Measurements from ENCODE around the gene SMOC2. TPM values are rescaled to one million over a fixed set of nuclear protein-coding genes. Genes with fewer than 3 reads are reported as not detected.

Gene SMOC2
- polyA plus RNA-seq, 1 donor from 2014 or later = 0.50 TPM

DNA sequence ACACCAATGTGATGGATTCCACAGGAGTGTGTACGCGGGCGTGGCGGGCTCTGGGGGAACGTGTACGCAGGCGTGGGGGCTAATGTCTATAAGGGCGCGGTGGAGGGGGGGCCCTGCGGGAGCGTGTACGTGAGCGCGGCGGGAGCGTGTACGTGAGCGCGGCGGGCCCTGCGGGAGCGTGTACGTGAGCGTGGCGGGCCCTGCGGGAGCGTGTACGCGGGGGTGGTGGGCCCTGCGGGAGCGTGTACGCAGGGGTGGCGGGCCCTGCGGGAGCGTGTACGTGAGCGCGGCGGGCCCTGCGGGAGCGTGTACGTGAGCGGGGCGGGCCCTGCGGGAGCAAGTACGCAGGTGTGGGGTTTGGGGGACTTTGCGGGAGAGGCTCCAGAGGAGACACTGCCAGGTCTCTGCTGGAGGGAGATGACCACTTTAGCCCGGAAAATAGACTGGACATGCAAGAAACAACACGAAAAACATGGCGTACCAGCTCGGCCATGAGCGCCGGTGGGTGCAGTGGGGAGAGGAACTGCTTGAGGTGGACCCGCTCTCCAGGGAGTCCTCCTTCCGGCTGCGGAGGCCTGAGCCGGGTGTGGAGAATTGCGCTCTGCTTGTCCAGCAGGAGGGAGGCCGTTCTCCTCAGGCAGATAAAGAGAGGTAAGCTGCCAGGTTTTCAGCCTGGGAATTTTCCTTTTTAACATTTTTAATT, 27.8 kb upstream of the SMOC2 start:
- no peaks in the 10 kb centered on the region for H3K9me2 ChIP-seq (ENCODE audit: insufficient read depth, low read length)
- H3K9ac ChIP-seq (ENCODE audit: low read length) = no peak overlapping the region
- TF ChIP-seq TAF1 (IDR thresholded peaks at IDR 0.05; ENCODE audit: low read depth) (no peak), SMC3 (conservative IDR thresholded peaks at IDR 0.05; ENCODE audit: poor library complexity) (no peak), EZH2 (IDR thresholded peaks at IDR 0.05; ENCODE audit: borderline replicate concordance, insufficient read depth, low read length, poor library complexity, severe bottlenecking) (no peak), POLR2AphosphoS5 (IDR thresholded peaks at IDR 0.05) (no peak), MXI1 (conservative IDR thresholded peaks at IDR 0.05; ENCODE audit: poor library complexity, severe bottlenecking) (no peak), EP300 (conservative IDR thresholded peaks at IDR 0.05; ENCODE audit: poor library complexity, severe bottlenecking) (no peak), RAD21 (conservative IDR thresholded peaks at IDR 0.05) (no peak)
- TF ChIP-seq, protein P1, sequence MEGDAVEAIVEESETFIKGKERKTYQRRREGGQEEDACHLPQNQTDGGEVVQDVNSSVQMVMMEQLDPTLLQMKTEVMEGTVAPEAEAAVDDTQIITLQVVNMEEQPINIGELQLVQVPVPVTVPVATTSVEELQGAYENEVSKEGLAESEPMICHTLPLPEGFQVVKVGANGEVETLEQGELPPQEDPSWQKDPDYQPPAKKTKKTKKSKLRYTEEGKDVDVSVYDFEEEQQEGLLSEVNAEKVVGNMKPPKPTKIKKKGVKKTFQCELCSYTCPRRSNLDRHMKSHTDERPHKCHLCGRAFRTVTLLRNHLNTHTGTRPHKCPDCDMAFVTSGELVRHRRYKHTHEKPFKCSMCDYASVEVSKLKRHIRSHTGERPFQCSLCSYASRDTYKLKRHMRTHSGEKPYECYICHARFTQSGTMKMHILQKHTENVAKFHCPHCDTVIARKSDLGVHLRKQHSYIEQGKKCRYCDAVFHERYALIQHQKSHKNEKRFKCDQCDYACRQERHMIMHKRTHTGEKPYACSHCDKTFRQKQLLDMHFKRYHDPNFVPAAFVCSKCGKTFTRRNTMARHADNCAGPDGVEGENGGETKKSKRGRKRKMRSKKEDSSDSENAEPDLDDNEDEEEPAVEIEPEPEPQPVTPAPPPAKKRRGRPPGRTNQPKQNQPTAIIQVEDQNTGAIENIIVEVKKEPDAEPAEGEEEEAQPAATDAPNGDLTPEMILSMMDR (IDR thresholded peaks at IDR 0.05; ENCODE audit: poor library complexity, severe bottlenecking) = no peak
- TF ChIP-seq, protein P2, sequence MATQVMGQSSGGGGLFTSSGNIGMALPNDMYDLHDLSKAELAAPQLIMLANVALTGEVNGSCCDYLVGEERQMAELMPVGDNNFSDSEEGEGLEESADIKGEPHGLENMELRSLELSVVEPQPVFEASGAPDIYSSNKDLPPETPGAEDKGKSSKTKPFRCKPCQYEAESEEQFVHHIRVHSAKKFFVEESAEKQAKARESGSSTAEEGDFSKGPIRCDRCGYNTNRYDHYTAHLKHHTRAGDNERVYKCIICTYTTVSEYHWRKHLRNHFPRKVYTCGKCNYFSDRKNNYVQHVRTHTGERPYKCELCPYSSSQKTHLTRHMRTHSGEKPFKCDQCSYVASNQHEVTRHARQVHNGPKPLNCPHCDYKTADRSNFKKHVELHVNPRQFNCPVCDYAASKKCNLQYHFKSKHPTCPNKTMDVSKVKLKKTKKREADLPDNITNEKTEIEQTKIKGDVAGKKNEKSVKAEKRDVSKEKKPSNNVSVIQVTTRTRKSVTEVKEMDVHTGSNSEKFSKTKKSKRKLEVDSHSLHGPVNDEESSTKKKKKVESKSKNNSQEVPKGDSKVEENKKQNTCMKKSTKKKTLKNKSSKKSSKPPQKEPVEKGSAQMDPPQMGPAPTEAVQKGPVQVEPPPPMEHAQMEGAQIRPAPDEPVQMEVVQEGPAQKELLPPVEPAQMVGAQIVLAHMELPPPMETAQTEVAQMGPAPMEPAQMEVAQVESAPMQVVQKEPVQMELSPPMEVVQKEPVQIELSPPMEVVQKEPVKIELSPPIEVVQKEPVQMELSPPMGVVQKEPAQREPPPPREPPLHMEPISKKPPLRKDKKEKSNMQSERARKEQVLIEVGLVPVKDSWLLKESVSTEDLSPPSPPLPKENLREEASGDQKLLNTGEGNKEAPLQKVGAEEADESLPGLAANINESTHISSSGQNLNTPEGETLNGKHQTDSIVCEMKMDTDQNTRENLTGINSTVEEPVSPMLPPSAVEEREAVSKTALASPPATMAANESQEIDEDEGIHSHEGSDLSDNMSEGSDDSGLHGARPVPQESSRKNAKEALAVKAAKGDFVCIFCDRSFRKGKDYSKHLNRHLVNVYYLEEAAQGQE (IDR thresholded peaks at IDR 0.05; ENCODE audit: borderline replicate concordance) = no peak
- no peak overlapping the region for H3K4me2 ChIP-seq (ENCODE audit: low read length)
- H3K27me3 ChIP-seq (ENCODE audit: insufficient read depth, low read depth, low read length) = no peaks in the 10 kb centered on the region
- H4K20me1 ChIP-seq (ENCODE audit: insufficient read depth) = no peaks in the 10 kb centered on the region
- no peaks in the 10 kb centered on the region for H3K9me3 ChIP-seq (ENCODE audit: low read length)
- H3F3A ChIP-seq (ENCODE audit: insufficient read depth, low read length, poor library complexity, severe bottlenecking) = no peaks in the 10 kb centered on the region
- no peak overlapping the region for H3K4me3 ChIP-seq (ENCODE audit: low read length)
- H3K27ac ChIP-seq (ENCODE audit: low read length) = no peak overlapping the region
- H3K79me2 ChIP-seq (replicated peaks; ENCODE audit: insufficient read depth, low read length) = no peaks in the 10 kb centered on the region
- H3K36me3 ChIP-seq (ENCODE audit: insufficient read depth, low read length) = no peaks in the 10 kb centered on the region
- no peak overlapping the region for H2AFZ ChIP-seq (ENCODE audit: low read depth, low read length)

DNA sequence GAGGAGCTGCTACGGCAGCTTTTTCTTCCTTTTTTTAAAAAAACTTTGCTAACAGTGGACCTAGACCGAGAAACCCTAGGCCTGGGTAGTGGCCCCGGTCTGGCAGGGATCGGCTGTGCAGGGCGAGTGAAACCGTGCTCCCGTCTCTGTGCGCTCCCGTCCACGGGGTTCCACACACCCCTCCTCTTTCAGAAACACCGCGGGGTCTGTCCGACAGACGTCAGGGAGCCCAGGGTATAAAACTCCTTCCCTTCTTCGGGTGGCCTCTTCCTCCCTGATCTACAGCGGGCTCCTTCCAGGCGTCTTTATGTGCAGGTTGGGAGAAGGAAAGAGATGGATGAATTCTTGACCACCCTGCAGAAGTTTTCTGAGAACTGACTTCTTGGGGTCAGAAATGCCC, 27.1 kb upstream of the SMOC2 start:
- Histone ChIP-seq H3K79me2 (replicated peaks; ENCODE audit: insufficient read depth, low read length) (no peaks in the 10 kb centered on the region), H3K4me3 (ENCODE audit: low read length) (no peak overlapping the region), H3F3A (ENCODE audit: insufficient read depth, low read length, poor library complexity, severe bottlenecking) (no peaks in the 10 kb centered on the region), H3K4me2 (ENCODE audit: low read length) (no peak overlapping the region), H3K9me3 (ENCODE audit: low read length) (no peaks in the 10 kb centered on the region), H3K36me3 (ENCODE audit: insufficient read depth, low read length) (no peaks in the 10 kb centered on the region), H3K9me2 (ENCODE audit: insufficient read depth, low read length) (no peaks in the 10 kb centered on the region), H3K27me3 (ENCODE audit: insufficient read depth, low read depth, low read length) (no peaks in the 10 kb centered on the region), H4K20me1 (ENCODE audit: insufficient read depth) (no peaks in the 10 kb centered on the region), H2AFZ (ENCODE audit: low read depth, low read length) (no peak overlapping the region), H3K27ac (ENCODE audit: low read length) (no peak overlapping the region), H3K9ac (ENCODE audit: low read length) (no peak overlapping the region)
- TF ChIP-seq RAD21 (conservative IDR thresholded peaks at IDR 0.05) = no peak
- TF ChIP-seq MXI1 (conservative IDR thresholded peaks at IDR 0.05; ENCODE audit: poor library complexity, severe bottlenecking) = no peak
- no peak for TF ChIP-seq EP300 (conservative IDR thresholded peaks at IDR 0.05; ENCODE audit: poor library complexity, severe bottlenecking)
- TF ChIP-seq POLR2AphosphoS5 (IDR thresholded peaks at IDR 0.05) = no peak
- TF ChIP-seq TAF1 (IDR thresholded peaks at IDR 0.05; ENCODE audit: low read depth) = no peak
- no peak for TF ChIP-seq EZH2 (IDR thresholded peaks at IDR 0.05; ENCODE audit: borderline replicate concordance, insufficient read depth, low read length, poor library complexity, severe bottlenecking)
- TF ChIP-seq, protein P1 (IDR thresholded peaks at IDR 0.05; ENCODE audit: poor library complexity, severe bottlenecking) = no peak
- TF ChIP-seq SMC3 (conservative IDR thresholded peaks at IDR 0.05; ENCODE audit: poor library complexity) = no peak
- TF ChIP-seq, protein P2 (IDR thresholded peaks at IDR 0.05; ENCODE audit: borderline replicate concordance) = no peak
